ENCODE data around the gene KLC3. TPM values are rescaled to one million over a fixed set of nuclear protein-coding genes. Genes with fewer than 3 reads are reported as not detected.

KLC3 gene
- polyA plus RNA-seq, 1 of the 3 experiments (the other 2 are of a cell fraction): 1.2 TPM

- 83% methylated on average over 9 of the region's 13 CpGs for WGBS (ENCODE audit: low lambda C conversion rate)
- H2AFZ ChIP-seq (ENCODE audit: low read depth): no peak overlapping the region
- TF ChIP-seq USF1 (IDR thresholded peaks at IDR 0.05; ENCODE audit: borderline replicate concordance, low read depth) (no peak), RFX5 (IDR thresholded peaks at IDR 0.05; ENCODE audit: low read length) (no peak)
- H3K27ac ChIP-seq (ENCODE audit: low read depth in 2 of 2, low read length in 1 of 2): no peak overlapping the region
- H3K79me2 ChIP-seq (ENCODE audit: insufficient read depth): no peaks in the 10 kb centered on the region
- ChIA-PET POLR2A (no interaction called here), CTCF (interaction anchor here (5.1 kb wide), 1 partner anchor 13 kb away, joined by 30 read pairs; no protein-coding TSS in a partner anchor)
- H3K36me3 ChIP-seq (replicated peaks in 1 of 2; ENCODE audit: control insufficient read depth in 1 of 2, insufficient read depth in 2 of 2, low read length in 1 of 2): peaks cover 10 to 45% of the 10 kb centered on the region in 2 experiments
- H4K20me1 ChIP-seq (ENCODE audit: insufficient read depth): no peaks in the 10 kb centered on the region
- H3K9me2 ChIP-seq: no peaks in the 10 kb centered on the region
- H3K27me3 ChIP-seq (ENCODE audit: insufficient read depth): no peaks in the 10 kb centered on the region
- no peak overlapping the region for H3K4me3 ChIP-seq (ENCODE audit: low read depth in 2 of 2, low read length in 1 of 2)
- no peaks in the 10 kb centered on the region for H3K9me3 ChIP-seq
- DNase-seq: no peak
- no peak overlapping the region for H3K9ac ChIP-seq
- H3K4me1 ChIP-seq (ENCODE audit: control insufficient read depth in 1 of 2, insufficient read depth in 2 of 2, low read depth in 1 of 2, low read length in 1 of 2): no peaks in the 10 kb centered on the region; a peak in 1 of 4 replicates
- H3K4me2 ChIP-seq: no peak overlapping the region
- peaks cover 3% of the 10 kb centered on the region for H3F3A ChIP-seq (replicated peaks; ENCODE audit: insufficient read depth)
These were observed 10.9 kb downstream of the KLC3 start for GRCh38 chr19:45351401-45351952.

GRCh38 chr19:45352062-45352461, 11.5 kb downstream of the KLC3 start:
- POLR2A ChIA-PET: no interaction called here
- no peak for TF ChIP-seq REST (IDR thresholded peaks at IDR 0.05; ENCODE audit: low read depth, low read length)

GRCh38 chr19:45352471-45352870, 11.9 kb downstream of the KLC3 start:
- ChIA-PET CTCF (interaction anchor here (5.1 kb wide), 1 partner anchor 14 kb away, joined by 30 read pairs; no protein-coding TSS in a partner anchor), POLR2A (interaction anchor here (0.9 kb wide), 1 partner anchor 10 kb away, joined by 3 read pairs; no protein-coding TSS in a partner anchor)
- H3F3A ChIP-seq (replicated peaks; ENCODE audit: insufficient read depth): peaks cover 3% of the 10 kb centered on the region
- 97% methylated on average over 12 of the region's 20 CpGs for WGBS (ENCODE audit: low lambda C conversion rate)
- H3K36me3 ChIP-seq (replicated peaks in 1 of 2; ENCODE audit: control insufficient read depth in 1 of 2, insufficient read depth in 2 of 2, low read length in 1 of 2): peaks cover 14 to 48% of the 10 kb centered on the region in 2 experiments
- no peak for TF ChIP-seq FOSL2 (IDR thresholded peaks at IDR 0.05; ENCODE audit: borderline replicate concordance, low read depth)
- TF ChIP-seq FOXJ3 (CRISPR knock-in tag; IDR thresholded peaks at IDR 0.05): no peak
- no peak for TF ChIP-seq JUND (IDR thresholded peaks at IDR 0.05)
- TF ChIP-seq MXI1 (IDR thresholded peaks at IDR 0.05; ENCODE audit: low read depth, low read length): no peak
- TF ChIP-seq GABPA (IDR thresholded peaks at IDR 0.05; ENCODE audit: low read depth): no peak
- no peak for TF ChIP-seq GATA2 (CRISPR knock-in tag; IDR thresholded peaks at IDR 0.05)
- no peak for TF ChIP-seq TCF12 (IDR thresholded peaks at IDR 0.05)
- no peak for TF ChIP-seq EZH2phosphoT487 (IDR thresholded peaks at IDR 0.05; ENCODE audit: borderline replicate concordance, low read depth)
- TF ChIP-seq RFX5 (IDR thresholded peaks at IDR 0.05; ENCODE audit: low read length): no peak
- TF ChIP-seq MEF2A (IDR thresholded peaks at IDR 0.05; ENCODE audit: borderline replicate concordance, low read depth): no peak
- TF ChIP-seq RXRA (IDR thresholded peaks at IDR 0.05; ENCODE audit: borderline replicate concordance, low read depth): no peak
- H3K4me1 ChIP-seq (ENCODE audit: control insufficient read depth in 1 of 2, insufficient read depth in 2 of 2, low read depth in 1 of 2, low read length in 1 of 2): no peaks in the 10 kb centered on the region; a peak in 1 of 4 replicates
- no peaks in the 10 kb centered on the region for H3K79me2 ChIP-seq (ENCODE audit: insufficient read depth)
- H3K9ac ChIP-seq: no peak overlapping the region
- H3K27ac ChIP-seq (ENCODE audit: low read depth in 2 of 2, low read length in 1 of 2): no peak overlapping the region
- H3K27me3 ChIP-seq (ENCODE audit: insufficient read depth): no peaks in the 10 kb centered on the region
- H3K4me3 ChIP-seq (ENCODE audit: low read depth in 2 of 2, low read length in 1 of 2): no peak overlapping the region
- DNase-seq: no peak
- H3K4me2 ChIP-seq: no peak overlapping the region
- H2AFZ ChIP-seq (ENCODE audit: low read depth): no peak overlapping the region
- H4K20me1 ChIP-seq (ENCODE audit: insufficient read depth): no peaks in the 10 kb centered on the region
- H3K9me3 ChIP-seq: no peaks in the 10 kb centered on the region
- no peaks in the 10 kb centered on the region for H3K9me2 ChIP-seq

More at GRCh38 chr19:45352062-45352461, 11.5 kb downstream of the KLC3 start:
- Histone ChIP-seq H3K4me1 (ENCODE audit: control insufficient read depth in 1 of 2, insufficient read depth in 2 of 2, low read depth in 1 of 2, low read length in 1 of 2) (no peaks in the 10 kb centered on the region; a peak in 1 of 4 replicates), H3F3A (replicated peaks; ENCODE audit: insufficient read depth) (peaks cover 3% of the 10 kb centered on the region), H3K4me3 (ENCODE audit: low read depth in 2 of 2, low read length in 1 of 2) (no peak overlapping the region), H3K27me3 (ENCODE audit: insufficient read depth) (no peaks in the 10 kb centered on the region), H3K9me3 (no peaks in the 10 kb centered on the region), H3K9ac (no peak overlapping the region), H2AFZ (ENCODE audit: low read depth) (no peak overlapping the region), H3K36me3 (replicated peaks in 1 of 2; ENCODE audit: control insufficient read depth in 1 of 2, insufficient read depth in 2 of 2, low read length in 1 of 2) (peaks cover 14 to 48% of the 10 kb centered on the region in 2 experiments), H3K9me2 (no peaks in the 10 kb centered on the region), H3K4me2 (no peak overlapping the region), H4K20me1 (ENCODE audit: insufficient read depth) (no peaks in the 10 kb centered on the region), H3K27ac (ENCODE audit: low read depth in 2 of 2, low read length in 1 of 2) (no peak overlapping the region), H3K79me2 (ENCODE audit: insufficient read depth) (no peaks in the 10 kb centered on the region)
- DNase-seq: no peak
- CTCF ChIA-PET: interaction anchor here (5.1 kb wide), 1 partner anchor 14 kb away, joined by 30 read pairs; no protein-coding TSS in a partner anchor
- 85% methylated on average over 4 of the region's 15 CpGs for WGBS (ENCODE audit: low lambda C conversion rate)

Data from SK-N-SH (cell line).